Measurements from ENCODE around the gene EFCC1. TPM values are rescaled to one million over a fixed set of nuclear protein-coding genes. Genes with fewer than 3 reads are reported as not detected.
A peak's percentile ranks its signal among the peaks of the same experiment; 100 is the strongest.
"Not testable (repeated sequence)": the region's sequence is repeated elsewhere in the genome, so short reads cannot be mapped to it uniquely, and the experiment has no call there.

Gene EFCC1
- total RNA-seq, 1 experiment from 2014 or later, result 1.0 TPM

DNA sequence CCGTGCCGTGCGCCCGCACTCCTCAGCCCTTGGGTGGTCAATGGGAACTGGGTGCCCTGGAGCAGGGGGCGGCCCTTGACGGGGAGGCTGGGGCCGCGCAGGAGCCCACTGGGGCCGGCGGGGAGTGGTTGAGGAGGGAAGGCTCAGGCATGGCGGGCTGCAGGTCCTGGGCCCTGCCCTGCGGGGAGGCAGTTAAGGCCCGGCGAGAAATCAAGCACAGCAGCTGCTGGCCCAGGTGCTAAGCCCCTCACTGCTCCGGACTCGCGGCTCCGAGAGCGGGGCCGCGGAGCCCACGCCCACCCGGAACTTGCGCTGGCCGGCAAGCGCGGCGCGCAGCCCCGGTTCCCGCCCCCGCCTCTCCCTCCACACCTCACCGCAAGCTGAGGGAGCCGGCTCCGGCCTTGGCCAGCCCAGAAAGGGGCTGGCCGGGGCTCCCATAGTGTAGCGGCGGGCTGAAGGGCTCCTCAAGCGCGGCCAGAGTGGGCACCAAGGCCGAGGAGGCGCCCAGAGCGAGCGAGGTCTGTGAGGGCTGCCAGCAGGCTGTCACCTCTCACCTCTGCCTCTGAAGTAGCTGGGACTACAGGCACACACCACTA is 67.3 kb downstream of the EFCC1 start:
- RAD21 ChIA-PET (ENCODE audit: low non-redundant PET in 1 of 2, low total read pairs in 2 of 2, uncharacterized antibody in 2 of 2, unreplicated experiment in 2 of 2), result no interaction called here
- no peak for ATAC-seq
- Histone ChIP-seq H3K36me3 (ENCODE audit: control insufficient read depth in 1 of 2, insufficient read depth in 2 of 2, low read length in 2 of 2) (no peaks in the 10 kb centered on the region), H3K27ac (ENCODE audit: low read depth, low read length) (no peak overlapping the region), H3K4me3 (replicated peaks in 1 of 2; ENCODE audit: low read depth in 1 of 2, low read length in 2 of 2) (no peak overlapping the region), H3K4me1 (ENCODE audit: control insufficient read depth in 1 of 2, insufficient read depth in 2 of 2, low read length in 2 of 2) (no peaks in the 10 kb centered on the region), H4K20me1 (ENCODE audit: insufficient read depth) (no peaks in the 10 kb centered on the region), H3K9ac (ENCODE audit: low read length) (no peak overlapping the region), H3K79me2 (ENCODE audit: insufficient read depth, low read length) (no peaks in the 10 kb centered on the region), H3K9me3 (ENCODE audit: control insufficient read depth in 1 of 2, insufficient read depth in 1 of 2, low read depth in 1 of 2, low read length in 2 of 2) (no peaks in the 10 kb centered on the region), H3K27me3 (ENCODE audit: insufficient read depth, low read length) (no peaks in the 10 kb centered on the region), H3K9me2 (ENCODE audit: insufficient read depth) (no peaks in the 10 kb centered on the region), H3K4me2 (ENCODE audit: low read length) (no peak overlapping the region), H2AFZ (ENCODE audit: low read depth, low read length, poor library complexity, severe bottlenecking) (no peak overlapping the region)
- POLR2A ChIA-PET, result interaction anchor here (1.2 kb wide), 1 partner anchor 181 kb away, joined by 3 read pairs; the partner anchor contains the start of gene COPG1
- intact Hi-C loops (cut with micrococcal nuclease), result no loop called here
- no peak for DNase-seq (ENCODE audit: low read depth, low spot score)
- no peak for TF ChIP-seq POLR2A (IDR thresholded peaks at IDR 0.05; ENCODE audit: borderline replicate concordance, extremely low read depth, insufficient read depth, insufficient read length)
- no peak for TF ChIP-seq RAD21 (IDR thresholded peaks at IDR 0.05; ENCODE audit: low read depth)
- TF ChIP-seq, protein P1, sequence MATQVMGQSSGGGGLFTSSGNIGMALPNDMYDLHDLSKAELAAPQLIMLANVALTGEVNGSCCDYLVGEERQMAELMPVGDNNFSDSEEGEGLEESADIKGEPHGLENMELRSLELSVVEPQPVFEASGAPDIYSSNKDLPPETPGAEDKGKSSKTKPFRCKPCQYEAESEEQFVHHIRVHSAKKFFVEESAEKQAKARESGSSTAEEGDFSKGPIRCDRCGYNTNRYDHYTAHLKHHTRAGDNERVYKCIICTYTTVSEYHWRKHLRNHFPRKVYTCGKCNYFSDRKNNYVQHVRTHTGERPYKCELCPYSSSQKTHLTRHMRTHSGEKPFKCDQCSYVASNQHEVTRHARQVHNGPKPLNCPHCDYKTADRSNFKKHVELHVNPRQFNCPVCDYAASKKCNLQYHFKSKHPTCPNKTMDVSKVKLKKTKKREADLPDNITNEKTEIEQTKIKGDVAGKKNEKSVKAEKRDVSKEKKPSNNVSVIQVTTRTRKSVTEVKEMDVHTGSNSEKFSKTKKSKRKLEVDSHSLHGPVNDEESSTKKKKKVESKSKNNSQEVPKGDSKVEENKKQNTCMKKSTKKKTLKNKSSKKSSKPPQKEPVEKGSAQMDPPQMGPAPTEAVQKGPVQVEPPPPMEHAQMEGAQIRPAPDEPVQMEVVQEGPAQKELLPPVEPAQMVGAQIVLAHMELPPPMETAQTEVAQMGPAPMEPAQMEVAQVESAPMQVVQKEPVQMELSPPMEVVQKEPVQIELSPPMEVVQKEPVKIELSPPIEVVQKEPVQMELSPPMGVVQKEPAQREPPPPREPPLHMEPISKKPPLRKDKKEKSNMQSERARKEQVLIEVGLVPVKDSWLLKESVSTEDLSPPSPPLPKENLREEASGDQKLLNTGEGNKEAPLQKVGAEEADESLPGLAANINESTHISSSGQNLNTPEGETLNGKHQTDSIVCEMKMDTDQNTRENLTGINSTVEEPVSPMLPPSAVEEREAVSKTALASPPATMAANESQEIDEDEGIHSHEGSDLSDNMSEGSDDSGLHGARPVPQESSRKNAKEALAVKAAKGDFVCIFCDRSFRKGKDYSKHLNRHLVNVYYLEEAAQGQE (IDR thresholded peaks at IDR 0.05; ENCODE audit: low read depth), result no peak
- no peak for TF ChIP-seq FOSL1 (IDR thresholded peaks at IDR 0.05; ENCODE audit: low read depth)
- no peak for TF ChIP-seq ZFX (IDR thresholded peaks at IDR 0.05)
- TF ChIP-seq SRF (IDR thresholded peaks at IDR 0.05; ENCODE audit: low read depth), result no peak
- TF ChIP-seq EZH2 (IDR thresholded peaks at IDR 0.05), result no peak
- no peak for TF ChIP-seq JUND (IDR thresholded peaks at IDR 0.05)
- no TSS peak for BruUV-seq (replicated peaks)
- CTCF ChIA-PET, result interaction anchor here (1.5 kb wide), 1 partner anchor 15 kb away, joined by 4 read pairs; no protein-coding TSS in a partner anchor

DNA sequence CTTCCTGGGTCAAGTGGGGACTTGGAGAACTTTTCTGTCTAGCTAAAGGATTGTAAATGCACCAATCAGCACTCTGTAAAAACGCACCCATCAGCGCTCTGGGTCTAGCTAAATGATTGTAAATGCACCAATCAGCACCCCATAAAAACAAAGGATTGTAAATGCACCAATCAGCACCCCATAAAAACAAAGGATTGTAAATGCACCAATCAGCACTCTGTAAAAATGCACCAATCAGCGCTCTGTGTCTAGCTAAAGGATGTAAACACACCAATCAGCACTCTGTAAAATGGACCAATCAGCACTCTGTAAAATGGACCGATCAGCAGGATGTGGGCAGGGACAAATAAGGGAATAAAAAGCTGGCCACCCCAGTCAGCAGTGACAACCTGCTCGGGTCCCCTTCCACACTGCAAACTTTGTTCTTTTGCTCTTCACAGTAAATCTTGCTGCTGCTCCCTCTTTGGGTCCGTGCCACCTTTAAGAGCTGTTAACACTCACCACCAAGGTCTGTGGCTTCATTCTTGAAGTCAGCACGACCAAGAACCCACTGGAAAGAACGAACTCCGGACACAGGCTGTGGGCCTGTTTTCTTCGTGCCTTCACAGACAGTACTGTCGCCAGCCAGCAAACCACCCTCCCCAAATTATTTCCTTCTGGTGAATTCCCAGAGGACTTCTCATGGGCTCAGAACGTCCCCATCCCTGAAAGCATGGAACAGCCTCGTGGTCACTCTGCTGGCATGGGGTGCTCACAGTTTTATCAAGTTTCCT is 68.4 kb downstream of the EFCC1 start:
- intact Hi-C loops (cut with micrococcal nuclease); RAD21 ChIA-PET (ENCODE audit: low non-redundant PET in 1 of 2, low total read pairs in 2 of 2, uncharacterized antibody in 2 of 2, unreplicated experiment in 2 of 2); H3K9me2 ChIP-seq (ENCODE audit: insufficient read depth); H3K36me3 ChIP-seq (ENCODE audit: control insufficient read depth in 1 of 2, insufficient read depth in 2 of 2, low read length in 2 of 2); H3K9ac ChIP-seq (ENCODE audit: low read length); H3K4me1 ChIP-seq (ENCODE audit: control insufficient read depth in 1 of 2, insufficient read depth in 2 of 2, low read length in 2 of 2); H3K27ac ChIP-seq (ENCODE audit: low read depth, low read length); BruUV-seq (replicated peaks); H4K20me1 ChIP-seq (ENCODE audit: insufficient read depth); H3K4me2 ChIP-seq (ENCODE audit: low read length); H3K27me3 ChIP-seq (ENCODE audit: insufficient read depth, low read length); H3K79me2 ChIP-seq (ENCODE audit: insufficient read depth, low read length); H3K9me3 ChIP-seq (ENCODE audit: control insufficient read depth in 1 of 2, insufficient read depth in 1 of 2, low read depth in 1 of 2, low read length in 2 of 2); POLR2A ChIA-PET; H2AFZ ChIP-seq (ENCODE audit: low read depth, low read length, poor library complexity, severe bottlenecking); DNase-seq (ENCODE audit: low read depth, low spot score); H3K4me3 ChIP-seq (replicated peaks in 1 of 2; ENCODE audit: low read depth in 1 of 2, low read length in 2 of 2): not testable (repeated sequence)
- peak; percentile 17; the same call in 1 of the 2 replicates for ATAC-seq
- CTCF ChIA-PET, result interaction anchor here (1.5 kb wide), 1 partner anchor 16 kb away, joined by 4 read pairs; no protein-coding TSS in a partner anchor
